Mammary epithelial cell (primary cell): ENCODE measurements around the gene GRID1.

ENCODE experiments used
- EZH2 ChIP-seq: IDR thresholded peaks from 2 replicates; pipeline ENCODE4 v1.6.1; 2012; ENCODE audit warnings: low read length, inconsistent platforms, borderline replicate concordance
- TF ChIP-seq, protein P1 (sequence below), 2 donors: IDR thresholded peaks in 1 of 2; conservative IDR thresholded peaks in 1 of 2; 2 replicates each; pipeline ENCODE4 v1.5.1; 2011 to 2012; ENCODE audit warnings: inconsistent platforms in 2 of 2, low read length in 2 of 2, mild to moderate bottlenecking in 2 of 2, control low read depth in 1 of 2, low read depth in 1 of 2; ENCODE audit not compliant: insufficient read depth in 1 of 2; ENCODE audit errors: extremely low read depth in 1 of 2

DNA sequence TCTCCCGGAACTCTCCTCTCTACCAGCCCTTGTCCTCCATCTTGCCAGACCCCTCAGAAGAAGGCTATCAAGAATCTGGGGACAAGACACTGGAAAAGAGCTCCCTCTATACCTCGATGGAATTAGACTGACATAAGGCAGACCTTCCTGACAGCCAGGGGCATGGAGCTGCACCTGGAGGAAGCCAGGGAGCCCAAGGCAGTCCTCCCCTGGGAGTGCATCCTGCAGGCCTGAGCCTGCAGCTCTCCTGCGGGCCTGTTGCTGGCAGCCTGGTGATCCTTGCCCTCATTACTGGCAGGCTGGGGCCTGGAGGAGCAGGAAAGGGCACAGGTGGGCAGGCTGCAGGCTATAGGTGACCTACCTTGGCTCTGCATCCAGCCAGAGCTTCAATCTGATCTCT is 323.4 kb downstream of the GRID1 start:
- TF ChIP-seq, protein P1, sequence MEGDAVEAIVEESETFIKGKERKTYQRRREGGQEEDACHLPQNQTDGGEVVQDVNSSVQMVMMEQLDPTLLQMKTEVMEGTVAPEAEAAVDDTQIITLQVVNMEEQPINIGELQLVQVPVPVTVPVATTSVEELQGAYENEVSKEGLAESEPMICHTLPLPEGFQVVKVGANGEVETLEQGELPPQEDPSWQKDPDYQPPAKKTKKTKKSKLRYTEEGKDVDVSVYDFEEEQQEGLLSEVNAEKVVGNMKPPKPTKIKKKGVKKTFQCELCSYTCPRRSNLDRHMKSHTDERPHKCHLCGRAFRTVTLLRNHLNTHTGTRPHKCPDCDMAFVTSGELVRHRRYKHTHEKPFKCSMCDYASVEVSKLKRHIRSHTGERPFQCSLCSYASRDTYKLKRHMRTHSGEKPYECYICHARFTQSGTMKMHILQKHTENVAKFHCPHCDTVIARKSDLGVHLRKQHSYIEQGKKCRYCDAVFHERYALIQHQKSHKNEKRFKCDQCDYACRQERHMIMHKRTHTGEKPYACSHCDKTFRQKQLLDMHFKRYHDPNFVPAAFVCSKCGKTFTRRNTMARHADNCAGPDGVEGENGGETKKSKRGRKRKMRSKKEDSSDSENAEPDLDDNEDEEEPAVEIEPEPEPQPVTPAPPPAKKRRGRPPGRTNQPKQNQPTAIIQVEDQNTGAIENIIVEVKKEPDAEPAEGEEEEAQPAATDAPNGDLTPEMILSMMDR (conservative IDR thresholded peaks at IDR 0.05 in 1 of 2, IDR thresholded peaks at IDR 0.05 in 1 of 2; ENCODE audit: extremely low read depth in 1 of 2, insufficient read depth in 1 of 2, low read depth in 1 of 2, low read length in 2 of 2): no peak
- TF ChIP-seq EZH2: no peak
